Lower leg skin (tissue), 3 donors: ENCODE data around the gene LUM.

ENCODE experiments used
- POLR2A ChIP-seq, 2 donors: fragments of 450-650 bp; IDR thresholded peaks; one replicate each; pipeline ENCODE4 v1.6.1; 2016 to 2017; ENCODE audit warnings: antibody characterized with exemption in 2 of 2, mild to moderate bottlenecking in 1 of 2, moderate library complexity in 1 of 2
- TF ChIP-seq, protein P1 (sequence below), 3 donors: fragments of 450-650 bp; IDR thresholded peaks; one replicate each; pipeline ENCODE4 v1.5.1; 2016; ENCODE audit warnings: antibody characterized with exemption in 3 of 3, mild to moderate bottlenecking in 3 of 3, moderate library complexity in 2 of 3

DNA sequence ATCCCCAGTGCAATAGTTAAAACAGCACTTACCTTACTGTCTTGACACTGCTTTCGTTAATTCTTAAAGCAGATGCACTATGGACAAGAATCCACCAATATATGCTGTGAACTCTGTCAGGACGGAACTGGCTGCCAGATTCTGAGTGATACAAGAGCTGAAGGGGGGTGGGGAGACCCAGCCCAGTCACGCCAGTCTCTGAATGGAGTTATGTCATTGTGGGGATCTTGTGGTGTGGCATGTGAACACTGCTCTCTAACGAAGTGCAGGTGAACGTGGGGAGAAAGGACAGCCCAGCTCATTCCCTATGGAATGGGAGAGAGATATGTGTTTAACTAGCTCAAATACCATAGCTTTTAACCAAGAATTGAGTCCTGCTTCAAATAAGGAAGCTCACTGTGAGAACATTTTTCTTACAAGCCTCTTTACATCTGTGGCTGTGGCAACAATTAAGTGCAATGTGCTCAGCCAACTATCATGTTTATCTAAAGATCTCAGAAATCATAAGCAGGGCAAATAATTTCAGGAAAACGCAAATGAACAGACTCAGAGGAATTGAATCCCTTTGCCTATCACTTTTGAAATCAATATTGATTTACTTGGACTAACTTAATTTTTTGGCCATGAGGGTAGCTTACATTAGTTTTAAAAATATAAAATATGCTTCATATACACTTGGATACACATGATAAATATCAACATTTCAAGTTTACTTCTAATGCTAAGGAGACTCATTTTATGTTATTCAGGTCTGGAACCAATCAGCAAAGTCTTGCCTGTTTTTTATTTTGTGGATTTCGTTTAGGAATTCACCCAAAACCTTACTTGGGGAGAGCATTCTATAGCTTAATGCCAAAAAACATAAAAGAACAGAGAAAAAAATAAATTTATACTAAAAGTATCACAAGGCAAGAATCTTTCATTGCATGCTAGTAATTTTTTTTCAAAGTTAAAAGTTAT, at the start of gene LUM:
- TF ChIP-seq, protein P1, sequence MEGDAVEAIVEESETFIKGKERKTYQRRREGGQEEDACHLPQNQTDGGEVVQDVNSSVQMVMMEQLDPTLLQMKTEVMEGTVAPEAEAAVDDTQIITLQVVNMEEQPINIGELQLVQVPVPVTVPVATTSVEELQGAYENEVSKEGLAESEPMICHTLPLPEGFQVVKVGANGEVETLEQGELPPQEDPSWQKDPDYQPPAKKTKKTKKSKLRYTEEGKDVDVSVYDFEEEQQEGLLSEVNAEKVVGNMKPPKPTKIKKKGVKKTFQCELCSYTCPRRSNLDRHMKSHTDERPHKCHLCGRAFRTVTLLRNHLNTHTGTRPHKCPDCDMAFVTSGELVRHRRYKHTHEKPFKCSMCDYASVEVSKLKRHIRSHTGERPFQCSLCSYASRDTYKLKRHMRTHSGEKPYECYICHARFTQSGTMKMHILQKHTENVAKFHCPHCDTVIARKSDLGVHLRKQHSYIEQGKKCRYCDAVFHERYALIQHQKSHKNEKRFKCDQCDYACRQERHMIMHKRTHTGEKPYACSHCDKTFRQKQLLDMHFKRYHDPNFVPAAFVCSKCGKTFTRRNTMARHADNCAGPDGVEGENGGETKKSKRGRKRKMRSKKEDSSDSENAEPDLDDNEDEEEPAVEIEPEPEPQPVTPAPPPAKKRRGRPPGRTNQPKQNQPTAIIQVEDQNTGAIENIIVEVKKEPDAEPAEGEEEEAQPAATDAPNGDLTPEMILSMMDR (IDR thresholded peaks at IDR 0.05) = no peak
- TF ChIP-seq POLR2A (IDR thresholded peaks at IDR 0.05) = no peak
